ENCODE measurements around the gene RBM28. TPM values are rescaled to one million over a fixed set of nuclear protein-coding genes. Genes with fewer than 3 reads are reported as not detected.

RBM28 gene
- total RNA-seq, 1 donor from 2014 or later, result 53.2 TPM

- H3K9me3 Mint-ChIP-seq (ENCODE audit: unreplicated experiment), result peaks cover under 1% of the 10 kb centered on the region
- no peak for TF ChIP-seq CTCF (IDR thresholded peaks at IDR 0.05; ENCODE audit: partially characterized antibody, unreplicated experiment)
- peaks cover 2% of the 10 kb centered on the region for H3K27me3 Mint-ChIP-seq (ENCODE audit: unreplicated experiment)
- no peaks in the 10 kb centered on the region for H3K4me1 Mint-ChIP-seq (ENCODE audit: low read depth, unreplicated experiment)
- no peak overlapping the region for H3K4me3 Mint-ChIP-seq (ENCODE audit: unreplicated experiment)
- H3K36me3 Mint-ChIP-seq (ENCODE audit: unreplicated experiment), result peaks cover 4% of the 10 kb centered on the region
- no peak overlapping the region for H3K27ac Mint-ChIP-seq (ENCODE audit: unreplicated experiment)
- DNase-seq, result no peak
These were observed 29.9 kb upstream of the RBM28 start for GRCh38 chr7:128373606-128374005.

GRCh38 chr7:128370491-128370890, 26.8 kb upstream of the RBM28 start:
- Mint-ChIP-seq H3K4me1 (ENCODE audit: low read depth, unreplicated experiment) (peaks cover 8% of the 10 kb centered on the region), H3K4me3 (ENCODE audit: unreplicated experiment) (no peak overlapping the region), H3K9me3 (ENCODE audit: unreplicated experiment) (no peaks in the 10 kb centered on the region), H3K36me3 (ENCODE audit: unreplicated experiment) (peaks cover 4% of the 10 kb centered on the region), H3K27me3 (ENCODE audit: unreplicated experiment) (peaks cover 2% of the 10 kb centered on the region), H3K27ac (ENCODE audit: unreplicated experiment) (no peak overlapping the region)
- no peak for TF ChIP-seq CTCF (IDR thresholded peaks at IDR 0.05; ENCODE audit: partially characterized antibody, unreplicated experiment)
- no peak for DNase-seq

- Mint-ChIP-seq H3K4me1 (ENCODE audit: low read depth, unreplicated experiment) (peaks cover 10% of the 10 kb centered on the region), H3K27ac (ENCODE audit: unreplicated experiment) (no peak overlapping the region), H3K36me3 (ENCODE audit: unreplicated experiment) (peaks cover 5% of the 10 kb centered on the region), H3K9me3 (ENCODE audit: unreplicated experiment) (peaks cover 5% of the 10 kb centered on the region), H3K27me3 (ENCODE audit: unreplicated experiment) (peaks cover 13% of the 10 kb centered on the region), H3K4me3 (ENCODE audit: unreplicated experiment) (no peak overlapping the region)
- no peak for TF ChIP-seq CTCF (IDR thresholded peaks at IDR 0.05; ENCODE audit: partially characterized antibody, unreplicated experiment)
- DNase-seq, result no peak
These were observed 23.3 kb upstream of the RBM28 start for GRCh38 chr7:128366986-128367385.

GRCh38 chr7:128366300-128366699, 22.6 kb upstream of the RBM28 start:
- no peak for TF ChIP-seq CTCF (IDR thresholded peaks at IDR 0.05; ENCODE audit: partially characterized antibody, unreplicated experiment)
- DNase-seq, result no peak
- Mint-ChIP-seq H3K27ac (ENCODE audit: unreplicated experiment) (no peak overlapping the region), H3K4me3 (ENCODE audit: unreplicated experiment) (no peak overlapping the region), H3K36me3 (ENCODE audit: unreplicated experiment) (peaks cover 6% of the 10 kb centered on the region), H3K9me3 (ENCODE audit: unreplicated experiment) (peaks cover 5% of the 10 kb centered on the region), H3K27me3 (ENCODE audit: unreplicated experiment) (peaks cover 16% of the 10 kb centered on the region), H3K4me1 (ENCODE audit: low read depth, unreplicated experiment) (peaks cover 11% of the 10 kb centered on the region)

GRCh38 chr7:128365432-128365831, 21.7 kb upstream of the RBM28 start:
- no peak for DNase-seq
- Mint-ChIP-seq H3K36me3 (ENCODE audit: unreplicated experiment) (peaks cover 6% of the 10 kb centered on the region), H3K9me3 (ENCODE audit: unreplicated experiment) (peaks cover 5% of the 10 kb centered on the region), H3K4me3 (ENCODE audit: unreplicated experiment) (no peak overlapping the region), H3K27ac (ENCODE audit: unreplicated experiment) (no peak overlapping the region), H3K4me1 (ENCODE audit: low read depth, unreplicated experiment) (peaks cover 15% of the 10 kb centered on the region), H3K27me3 (ENCODE audit: unreplicated experiment) (peaks cover 22% of the 10 kb centered on the region)
- no peak for TF ChIP-seq CTCF (IDR thresholded peaks at IDR 0.05; ENCODE audit: partially characterized antibody, unreplicated experiment)
